ENCODE results near the gene AFF3.

GRCh38 chr2:99974682-99975375 lies 167.6 kb downstream of the AFF3 start:
- TF ChIP-seq EZH2 (IDR thresholded peaks at IDR 0.05; ENCODE audit: borderline replicate concordance, control insufficient read depth, low read depth, low read length) (no peak), CTCF (IDR thresholded peaks at IDR 0.05 in 2 of 3, conservative IDR thresholded peaks at IDR 0.05 in 1 of 3; ENCODE audit: control insufficient read depth in 2 of 3, extremely low read depth in 1 of 3, insufficient read depth in 1 of 3, low read depth in 3 of 3, low read length in 3 of 3) (no peak), POLR2AphosphoS5 (IDR thresholded peaks at IDR 0.05; ENCODE audit: low read length) (no peak), NFXL1 (IDR thresholded peaks at IDR 0.05; ENCODE audit: borderline replicate concordance) (no peak), RFX5 (IDR thresholded peaks at IDR 0.05; ENCODE audit: low read depth, low read length) (no peak), ZBTB11 (CRISPR knock-in tag; IDR thresholded peaks at IDR 0.05) (no peak), EGR1 (IDR thresholded peaks at IDR 0.05; ENCODE audit: borderline replicate concordance in 1 of 2, low read depth in 2 of 2, low read length in 2 of 2) (no peak), TCF3 (IDR thresholded peaks at IDR 0.05; ENCODE audit: borderline replicate concordance, insufficient read depth, low read depth, low read length) (no peak), EP300 (IDR thresholded peaks at IDR 0.05; ENCODE audit: borderline replicate concordance in 1 of 2, control insufficient read depth in 1 of 2, low read depth in 2 of 2, low read length in 2 of 2) (no peak), SMC3 (IDR thresholded peaks at IDR 0.05; ENCODE audit: borderline replicate concordance, low read length) (no peak), PML (IDR thresholded peaks at IDR 0.05; ENCODE audit: low read length) (no peak), BMI1 (IDR thresholded peaks at IDR 0.05; ENCODE audit: borderline replicate concordance) (no peak)

Data from GM12878 (cell line).